Tongue (tissue), 2 donors: Measurements from ENCODE around the gene TAS2R9. TPM values are rescaled to one million over a fixed set of nuclear protein-coding genes. Genes with fewer than 3 reads are reported as not detected.
"Not testable (repeated sequence)": the region's sequence is repeated elsewhere in the genome, so short reads cannot be mapped to it uniquely, and the experiment has no call there.

Experiments used
- DNase-seq: peaks from one replicate; pipeline ENCODE4 v3.0.0-alpha.2; 2015
- total RNA-seq: library from RNA; depleted of rRNA; stranded (reverse); fragments of >200 nt; gene quantifications from one replicate; pipeline ENCODE4 v1.2.3, GENCODE V29; 2014

The TAS2R9 gene, protein sequence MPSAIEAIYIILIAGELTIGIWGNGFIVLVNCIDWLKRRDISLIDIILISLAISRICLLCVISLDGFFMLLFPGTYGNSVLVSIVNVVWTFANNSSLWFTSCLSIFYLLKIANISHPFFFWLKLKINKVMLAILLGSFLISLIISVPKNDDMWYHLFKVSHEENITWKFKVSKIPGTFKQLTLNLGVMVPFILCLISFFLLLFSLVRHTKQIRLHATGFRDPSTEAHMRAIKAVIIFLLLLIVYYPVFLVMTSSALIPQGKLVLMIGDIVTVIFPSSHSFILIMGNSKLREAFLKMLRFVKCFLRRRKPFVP
- total RNA-seq, result not detected

DNA sequence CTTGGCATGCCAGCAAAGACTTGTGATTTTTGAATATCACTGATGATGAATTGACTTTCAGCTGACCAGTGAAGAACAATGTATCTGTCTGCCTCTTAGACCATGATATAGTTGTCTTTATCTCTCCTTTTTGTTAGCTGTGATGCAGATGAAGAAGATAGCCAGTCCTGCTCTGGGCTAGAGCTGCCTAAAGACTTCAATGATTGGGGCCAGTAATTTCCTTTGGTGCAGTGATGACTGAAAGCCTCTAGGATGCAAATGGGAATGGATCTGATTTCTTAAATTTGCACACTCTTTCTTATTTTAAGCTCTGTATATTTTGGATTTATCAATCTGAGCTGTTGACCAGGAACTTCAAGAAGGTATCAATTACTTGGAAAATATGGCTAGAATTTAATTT is at the start of gene TAS2R9:
TSS of gene TAS2R9 (minus strand) at position 101 of the 400 bp plus-strand sequence. CDS start at position 8, 93 bp downstream.
- no peak for DNase-seq

DNA sequence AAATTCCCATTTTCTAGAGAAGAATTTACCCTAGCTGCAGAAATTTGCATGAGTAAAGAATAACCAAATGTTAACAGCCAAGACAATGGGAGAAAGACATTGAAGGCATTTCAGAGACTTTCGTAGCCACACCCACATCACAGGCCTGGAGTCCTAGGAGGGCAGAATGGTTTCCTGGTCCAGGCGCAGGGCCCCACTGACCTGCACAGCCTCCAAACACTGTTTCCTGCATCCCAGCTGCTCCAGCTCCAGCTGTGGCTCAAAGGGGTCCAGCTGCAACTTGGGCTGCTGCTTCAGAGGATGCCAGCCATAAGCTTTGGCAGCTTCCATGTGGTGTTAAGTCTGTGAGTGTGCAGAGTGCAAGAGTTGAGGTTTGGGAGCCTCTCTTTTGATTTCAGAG is 45.8 kb upstream of the TAS2R9 start:
- no peak for DNase-seq

DNA sequence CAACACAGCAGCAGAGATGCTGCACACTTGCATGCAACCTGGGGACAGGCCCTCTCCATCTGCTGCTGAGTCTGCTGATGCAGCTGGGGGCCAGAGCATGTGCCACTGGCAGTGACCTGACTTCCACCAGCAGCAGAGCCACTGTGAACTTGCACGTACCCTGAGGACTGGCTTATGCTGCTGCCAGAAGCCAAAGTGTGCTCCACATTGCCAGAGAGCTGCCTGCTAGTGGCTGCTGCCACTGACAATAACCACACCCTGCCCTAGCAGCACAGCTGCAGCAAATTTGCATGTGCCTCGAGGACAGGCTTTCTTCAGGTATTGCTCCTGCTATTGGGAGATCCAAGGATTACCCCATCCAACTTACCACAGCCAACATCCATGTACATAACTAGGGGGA is 43.8 kb upstream of the TAS2R9 start:
- no peak for DNase-seq

DNA sequence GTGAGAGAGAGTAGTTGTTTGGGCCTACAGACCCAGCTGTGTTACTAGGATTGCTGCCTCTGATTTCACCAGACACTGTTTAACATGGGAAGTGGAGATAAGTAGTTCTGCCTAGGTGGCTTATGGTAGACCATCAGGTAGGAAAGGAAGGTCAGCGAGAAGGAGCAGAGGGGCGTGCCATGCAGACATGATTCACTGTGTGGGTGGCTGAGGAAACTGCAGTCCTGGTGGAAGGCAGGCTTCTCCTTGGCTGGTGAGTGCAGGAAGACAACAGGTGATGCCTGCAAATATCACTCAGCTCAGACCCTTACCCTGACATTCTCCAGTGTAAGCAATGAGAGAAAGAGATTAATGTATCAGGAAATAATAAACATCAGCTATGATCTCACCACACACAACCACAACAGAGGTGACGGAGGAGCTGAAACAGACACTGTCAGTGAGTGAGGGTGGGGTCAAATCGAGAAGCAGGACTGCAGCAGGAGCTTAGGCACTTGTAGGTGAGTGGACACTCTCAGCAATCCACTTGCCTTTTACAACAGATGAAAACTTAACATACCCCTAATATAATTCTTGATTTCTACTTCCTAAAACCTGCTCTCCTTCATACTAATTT is 41.4 kb upstream of the TAS2R9 start:
- DNase-seq, result no peak

DNA sequence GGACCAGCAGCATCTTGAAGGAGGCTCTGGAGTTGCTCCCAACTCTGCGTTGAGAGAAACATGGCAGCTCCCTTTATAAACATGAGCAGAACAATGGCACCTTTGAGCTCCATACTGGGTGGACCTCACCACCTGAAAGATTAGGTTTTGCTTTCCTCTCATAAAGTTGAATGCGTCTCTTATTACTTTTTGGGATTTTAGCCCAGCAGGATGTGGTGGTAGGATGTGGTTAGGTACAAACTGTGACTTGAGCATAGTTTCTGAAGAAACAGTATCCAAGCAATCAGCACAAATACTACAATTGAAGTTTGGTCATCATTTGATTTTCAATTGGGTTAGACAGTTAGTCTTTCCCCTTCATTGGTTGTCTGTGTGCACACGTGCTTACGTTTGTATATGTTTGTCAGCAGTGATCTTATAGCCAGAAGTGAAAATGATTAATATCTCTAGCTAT is 39.5 kb upstream of the TAS2R9 start, which contains the start of gene PRR4:
TSS of gene PRR4 (minus strand) at position 51 of the 454 bp plus-strand sequence. CDS start at position 13, 38 bp downstream.
- peak; percentile 5 for DNase-seq

DNA sequence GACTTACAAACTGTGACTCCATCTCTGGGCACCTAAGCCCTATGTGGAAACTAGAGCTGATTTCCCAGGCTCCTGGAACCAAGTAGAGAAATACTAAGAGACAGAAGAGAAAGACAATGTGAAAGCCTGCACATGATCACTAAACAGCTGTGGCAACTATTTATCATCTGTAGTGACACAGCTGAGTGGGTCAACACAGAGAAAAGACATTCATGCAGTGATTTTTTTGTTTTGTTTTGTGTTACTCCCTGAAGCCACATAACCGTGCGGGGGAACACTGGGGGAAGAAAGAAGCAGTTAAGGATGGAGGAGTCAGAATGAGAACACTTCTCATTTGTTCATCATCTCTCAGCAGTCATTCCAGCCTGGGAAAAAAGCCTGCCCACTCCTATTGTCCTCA is 37.8 kb upstream of the TAS2R9 start:
- peak; percentile 5 for DNase-seq

DNA sequence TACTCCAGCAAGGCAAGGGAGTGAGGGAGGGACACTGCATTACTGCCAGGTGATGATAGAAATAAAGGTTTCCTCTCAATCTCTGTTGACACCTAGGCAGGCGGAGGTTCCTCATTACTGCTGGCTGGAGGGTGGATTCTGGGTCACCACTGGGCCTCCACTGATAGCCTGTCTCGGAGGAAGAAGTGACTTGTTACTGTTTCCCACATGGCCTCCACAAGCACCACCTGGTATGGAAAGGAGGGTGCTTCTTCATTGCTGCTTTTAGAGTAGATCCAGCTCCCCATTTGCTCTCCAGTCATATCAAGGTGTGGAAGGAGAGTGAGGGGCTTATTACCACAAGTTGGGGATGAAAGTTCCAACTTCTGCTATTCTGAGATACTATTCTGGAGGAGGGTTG is 32.9 kb upstream of the TAS2R9 start:
- DNase-seq, result no peak

DNA sequence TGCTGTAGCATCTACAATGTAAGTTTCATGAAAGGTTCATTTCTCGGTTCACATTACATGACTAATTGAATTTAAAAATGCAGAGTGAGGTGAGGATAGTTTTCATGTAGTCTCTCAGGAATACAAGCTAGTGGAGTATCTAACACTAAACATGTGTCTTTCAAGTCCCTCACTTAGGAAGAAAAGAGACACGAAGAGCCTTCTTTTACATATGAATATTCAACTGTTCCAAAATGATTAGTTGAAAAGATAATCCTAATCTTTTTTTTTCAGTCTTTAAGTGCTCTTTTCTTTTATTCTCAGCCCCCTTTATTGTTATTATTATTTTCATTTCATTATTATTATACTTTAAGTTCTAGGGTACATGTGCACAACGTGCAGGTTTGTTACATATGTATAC is 28.5 kb upstream of the TAS2R9 start:
- no peak for DNase-seq

DNA sequence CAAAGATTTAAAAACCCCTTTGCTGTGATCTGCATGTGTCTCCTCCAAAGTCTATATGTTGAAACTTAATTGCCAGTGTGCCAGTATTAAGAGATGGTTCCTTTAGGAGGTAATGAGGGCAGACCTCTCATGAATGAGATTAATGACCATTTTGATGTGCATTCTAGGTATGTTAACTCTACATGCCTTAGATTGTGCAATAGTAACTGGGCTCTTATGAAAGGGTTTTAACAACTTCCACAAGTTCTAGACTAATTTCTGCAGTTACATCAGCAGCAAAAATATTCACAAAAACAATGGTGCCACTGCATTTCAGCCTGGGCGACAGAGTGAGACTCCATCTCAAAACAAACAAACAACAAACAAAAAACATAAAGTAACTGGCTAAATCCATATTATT is 20.0 kb upstream of the TAS2R9 start:
- no peak for DNase-seq

DNA sequence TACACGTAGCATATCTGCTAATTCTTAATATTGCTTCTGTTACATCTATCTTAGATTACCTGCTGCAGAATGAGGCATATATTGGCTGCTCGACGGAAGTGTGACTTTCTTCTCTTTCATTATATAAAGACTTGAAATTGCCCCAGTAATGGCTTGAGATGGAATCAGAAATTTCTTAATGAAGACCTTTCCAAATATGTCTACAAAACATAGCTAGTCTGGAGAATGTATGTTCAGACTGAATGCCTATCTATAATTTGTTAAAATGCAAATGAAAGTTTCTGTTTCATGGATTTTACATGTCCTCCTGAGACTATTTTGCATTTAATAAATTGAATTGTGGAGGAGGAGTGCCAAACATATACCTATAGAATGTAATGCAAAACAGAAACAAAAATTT is 16.3 kb upstream of the TAS2R9 start, which contains the start of gene TAS2R10:
TSS of gene TAS2R10 (minus strand) at position 101 of the 400 bp plus-strand sequence. CDS start at position 12, 89 bp downstream.
- no peak for DNase-seq

DNA sequence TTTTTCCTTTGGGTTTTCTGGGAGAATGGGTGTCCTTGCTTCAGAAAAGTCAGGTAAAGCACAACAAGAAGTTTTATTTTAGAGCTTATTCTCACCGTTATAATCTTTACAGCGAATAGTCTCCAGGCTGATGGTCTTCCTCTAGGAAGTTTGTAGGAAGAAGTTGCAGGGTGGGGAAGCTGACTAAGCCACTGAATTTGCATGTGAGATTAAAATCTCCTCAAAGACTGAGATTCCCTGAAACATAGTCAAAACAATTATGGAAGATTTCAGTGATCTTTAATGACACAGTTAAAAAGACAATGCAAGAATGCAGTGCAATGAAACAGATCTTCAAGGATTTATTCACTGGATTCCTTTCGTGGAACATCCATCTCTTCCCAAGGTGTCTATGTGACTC is 15.0 kb upstream of the TAS2R9 start:
- DNase-seq, result no peak

DNA sequence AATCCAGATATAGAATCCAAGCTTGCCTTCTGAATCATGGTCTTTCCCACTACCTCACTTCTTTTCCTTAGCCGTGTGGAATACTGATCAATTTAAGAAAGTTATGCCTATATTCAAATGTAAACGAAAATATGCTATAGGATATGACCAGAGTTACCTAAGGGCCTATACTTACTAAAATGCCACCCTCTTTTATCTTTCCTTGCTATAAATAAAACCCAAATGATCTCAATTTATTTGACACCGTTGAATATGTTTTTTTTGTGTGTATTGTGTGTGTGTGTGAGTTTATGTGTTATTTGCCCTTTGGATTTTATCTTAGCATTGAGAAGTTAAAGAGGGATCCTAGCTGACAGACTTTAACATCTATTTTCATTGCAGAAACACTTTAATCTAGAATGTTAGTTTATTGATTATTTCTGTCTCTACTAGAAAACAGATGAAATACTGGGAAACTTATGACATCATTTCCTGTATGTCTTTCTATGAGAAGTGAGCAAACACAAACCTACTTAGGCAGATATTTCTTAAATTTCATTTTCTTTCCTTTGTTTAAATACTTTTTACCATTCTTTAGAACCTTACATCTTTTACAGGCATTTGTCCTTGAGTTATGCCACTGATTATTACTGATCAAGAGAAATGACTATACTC is 2.0 kb upstream of the TAS2R9 start:
- DNase-seq, result no peak

DNA sequence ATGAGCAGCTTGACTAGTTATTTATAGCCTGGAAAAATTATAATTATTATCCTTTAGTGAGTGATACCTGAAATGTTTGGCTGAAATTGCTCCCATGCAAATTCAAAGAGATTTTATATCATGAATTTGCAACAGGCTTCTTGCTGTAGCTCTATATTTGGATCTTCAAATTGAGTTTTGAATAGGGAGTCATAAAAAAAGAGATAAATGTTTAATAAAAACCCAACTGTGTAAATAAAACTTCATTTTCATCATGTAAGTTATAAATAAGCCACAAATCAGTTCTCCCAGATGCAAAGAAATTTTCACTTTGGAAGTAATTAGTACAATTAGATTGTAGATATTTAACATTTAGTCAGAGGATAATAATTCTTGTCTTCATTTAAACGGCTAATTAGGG is 2.8 kb downstream of the TAS2R9 start, which contains the start of gene TAS2R8:
TSS of gene TAS2R8 (minus strand) at position 101 of the 400 bp plus-strand sequence. CDS start 306 bp downstream, outside the sequence.
- DNase-seq, result no peak

DNA sequence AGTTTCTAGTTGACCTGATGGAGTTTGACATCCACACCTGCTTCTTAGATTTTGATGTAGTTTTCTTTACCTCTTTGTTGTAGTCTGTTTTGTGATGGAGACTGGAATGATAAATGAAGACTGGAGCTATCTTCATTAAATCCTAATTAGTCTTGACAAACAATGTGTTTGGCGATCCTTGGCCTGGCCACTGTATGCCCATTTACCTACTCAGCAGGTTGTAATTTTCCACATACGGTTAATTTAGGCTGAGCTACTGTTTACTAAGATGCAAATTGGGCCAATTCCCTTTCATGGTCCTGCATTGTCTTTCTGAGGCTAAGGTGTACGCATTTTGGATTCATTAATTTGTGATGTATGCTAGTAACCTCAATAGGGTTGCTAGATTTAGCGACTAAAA is 7.4 kb downstream of the TAS2R9 start, which contains the start of gene TAS2R7:
TSS of gene TAS2R7 (minus strand) at position 41 of the 400 bp plus-strand sequence. CDS start 57 bp downstream, outside the sequence.
- DNase-seq, result no peak

DNA sequence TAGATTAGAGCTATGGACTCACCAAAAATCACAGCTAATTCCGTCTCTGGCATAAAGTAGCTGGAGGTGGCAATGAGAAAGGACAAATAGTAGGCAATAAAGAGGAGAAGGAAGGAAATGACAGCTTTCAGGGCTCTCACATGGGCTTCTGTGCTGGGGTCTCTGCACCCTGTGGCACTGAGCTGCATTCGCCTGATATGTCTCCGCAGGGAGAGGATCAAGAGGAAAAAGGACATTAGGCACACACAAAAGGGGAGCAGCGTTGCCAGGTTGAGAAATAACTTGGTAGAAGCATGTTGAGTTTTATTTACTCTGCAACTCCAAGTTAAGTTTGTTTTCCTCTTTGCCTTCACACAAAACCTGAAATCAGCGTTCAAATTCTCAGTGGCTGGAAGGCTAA is 8.2 kb downstream of the TAS2R9 start:
- DNase-seq, result no peak

DNA sequence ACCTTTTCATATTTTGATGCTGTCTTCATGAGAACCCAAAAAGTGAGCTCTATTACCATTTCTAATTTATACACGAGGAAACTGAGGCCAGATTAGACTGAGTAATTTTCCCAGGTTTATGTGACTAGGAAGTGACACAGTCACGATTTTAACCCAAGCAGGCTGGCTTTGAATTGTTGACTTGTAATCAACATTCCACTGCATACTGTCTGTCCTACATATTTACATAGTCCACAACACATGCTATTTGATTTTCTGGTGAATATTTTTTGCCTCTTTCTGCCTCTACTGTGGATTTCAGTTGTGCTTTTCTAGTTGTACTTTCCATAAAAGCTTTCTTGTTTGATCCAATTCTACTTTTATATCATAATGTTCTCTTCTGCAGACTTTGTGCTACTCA is 15.7 kb downstream of the TAS2R9 start:
- no peak for DNase-seq

DNA sequence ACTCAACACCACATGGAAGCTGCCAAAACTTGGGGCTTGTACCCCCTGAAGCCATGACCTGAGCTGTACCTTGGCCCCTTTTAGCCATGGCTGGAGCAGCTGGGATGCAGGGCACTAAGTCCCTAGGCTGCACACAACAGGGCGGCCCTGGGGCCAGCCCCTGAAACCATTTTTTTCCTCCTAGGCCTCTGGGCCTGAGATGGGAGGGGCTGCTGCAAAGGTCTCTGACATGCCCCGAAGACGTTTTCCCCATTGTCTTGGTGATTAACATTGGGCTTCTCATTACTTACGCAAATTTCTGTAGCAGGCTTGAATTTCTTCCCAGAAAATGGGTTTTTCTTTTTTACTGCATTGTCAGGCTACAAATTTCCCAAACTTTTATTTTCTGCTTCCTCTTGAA is 18.2 kb downstream of the TAS2R9 start:
- DNase-seq, result not testable (repeated sequence)

DNA sequence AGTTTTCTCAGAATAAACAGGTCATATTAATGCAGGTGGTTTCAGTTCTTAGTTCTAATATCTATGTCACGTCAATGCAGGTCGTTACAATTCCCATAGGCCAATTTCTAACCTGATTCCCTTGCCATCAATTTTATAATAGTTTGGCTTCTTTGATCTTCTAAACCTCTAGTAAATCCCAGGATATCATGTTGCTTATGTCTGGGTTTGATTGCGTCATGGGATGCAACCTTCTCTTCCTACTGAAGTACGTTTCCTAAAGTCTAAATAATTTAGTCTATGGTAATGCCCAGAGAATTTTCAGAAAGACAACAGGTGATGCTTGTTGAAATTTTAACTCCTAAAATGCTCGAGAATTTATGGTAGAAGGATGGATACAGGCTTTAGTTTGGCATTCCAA is 26.7 kb downstream of the TAS2R9 start:
- DNase-seq, result no peak

DNA sequence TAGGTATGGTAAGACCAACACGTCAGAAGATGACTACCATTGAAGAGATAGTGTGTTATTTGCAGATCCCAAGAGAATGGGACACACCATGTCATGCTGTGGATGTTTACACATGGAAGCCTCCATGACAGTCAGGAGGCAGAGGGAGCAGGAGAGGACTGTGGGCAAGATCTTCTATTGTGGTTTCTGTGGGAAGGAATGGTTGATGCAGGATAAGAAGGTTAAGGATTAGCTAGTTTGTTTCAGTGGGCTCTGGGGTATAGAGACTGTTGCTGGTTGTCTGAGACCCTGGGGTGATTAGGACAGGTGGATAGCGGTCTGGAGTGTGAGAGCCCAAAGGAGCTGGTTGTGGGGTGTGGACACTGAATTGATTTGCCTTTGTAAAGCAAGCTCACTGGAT is 30.9 kb downstream of the TAS2R9 start:
- DNase-seq, result no peak

DNA sequence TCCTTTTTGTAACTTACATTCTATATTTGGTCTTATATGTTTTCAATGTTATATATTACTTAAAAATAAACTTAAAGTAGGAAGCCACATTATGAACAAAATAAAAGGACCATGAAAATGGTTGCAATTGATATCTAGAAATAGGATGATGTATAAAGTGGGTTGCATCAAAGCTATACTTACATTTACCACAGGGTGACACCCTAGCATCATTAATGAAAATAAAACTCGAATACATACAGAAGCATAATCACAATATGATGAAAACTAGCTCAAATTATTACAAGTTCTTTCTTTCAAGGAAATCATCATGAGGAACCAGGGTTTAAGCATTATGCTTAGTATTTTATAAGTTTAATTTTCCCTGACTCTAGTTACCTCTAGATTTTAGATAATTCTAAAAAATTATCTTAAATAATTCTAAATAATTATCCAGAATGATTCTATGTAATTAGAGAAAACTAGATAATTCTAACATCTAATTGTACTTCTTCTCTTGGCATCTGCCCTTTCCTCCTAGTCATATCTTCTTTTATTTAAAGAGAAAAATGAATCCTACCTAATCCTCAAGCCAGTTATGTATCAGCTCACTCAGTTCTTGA is 38.7 kb downstream of the TAS2R9 start:
- peak; percentile 69 for DNase-seq

DNA sequence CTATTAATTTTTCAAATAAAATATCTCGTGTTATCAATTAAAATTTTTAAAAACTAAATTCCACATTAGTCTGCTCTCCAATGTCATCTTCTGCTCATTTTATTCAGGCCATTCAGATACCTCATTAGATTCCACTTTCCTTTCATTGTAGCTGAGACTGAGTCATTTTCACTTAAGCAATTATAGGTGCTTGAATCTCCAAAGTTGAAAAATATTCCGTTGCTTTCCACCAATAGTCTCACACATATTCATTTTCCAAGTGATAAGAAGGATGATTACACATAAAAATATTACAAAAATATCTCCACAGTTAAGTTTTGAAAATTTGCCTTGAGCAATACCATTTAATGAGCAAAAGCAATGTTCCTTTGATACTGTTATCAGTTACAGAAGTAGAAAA is 50.3 kb downstream of the TAS2R9 start:
- DNase-seq, result no peak
